Stomach (tissue), 4 donors: ENCODE data around the gene DNAJB1.

Experiments used
- POLR2A ChIP-seq, 4 donors: fragments of 450-650 bp; IDR thresholded peaks; one replicate each; pipeline ENCODE4 v1.6.1; 2016; ENCODE audit warnings: antibody characterized with exemption in 4 of 4, control low read depth in 2 of 4, mild to moderate bottlenecking in 1 of 4, moderate library complexity in 1 of 4
- TF ChIP-seq, protein P1 (sequence below), 7 experiments: fragments of 450-650 bp in 4 of 7; fragments of 200-600 bp in 3 of 7; sonication (generic) in 3 of 7; IDR thresholded peaks; one replicate each; pipeline ENCODE4 v1.5.1; 2016 to 2019; ENCODE audit warnings: antibody characterized with exemption in 7 of 7, control low read depth in 2 of 7, mild to moderate bottlenecking in 1 of 7

- TF ChIP-seq, protein P1, sequence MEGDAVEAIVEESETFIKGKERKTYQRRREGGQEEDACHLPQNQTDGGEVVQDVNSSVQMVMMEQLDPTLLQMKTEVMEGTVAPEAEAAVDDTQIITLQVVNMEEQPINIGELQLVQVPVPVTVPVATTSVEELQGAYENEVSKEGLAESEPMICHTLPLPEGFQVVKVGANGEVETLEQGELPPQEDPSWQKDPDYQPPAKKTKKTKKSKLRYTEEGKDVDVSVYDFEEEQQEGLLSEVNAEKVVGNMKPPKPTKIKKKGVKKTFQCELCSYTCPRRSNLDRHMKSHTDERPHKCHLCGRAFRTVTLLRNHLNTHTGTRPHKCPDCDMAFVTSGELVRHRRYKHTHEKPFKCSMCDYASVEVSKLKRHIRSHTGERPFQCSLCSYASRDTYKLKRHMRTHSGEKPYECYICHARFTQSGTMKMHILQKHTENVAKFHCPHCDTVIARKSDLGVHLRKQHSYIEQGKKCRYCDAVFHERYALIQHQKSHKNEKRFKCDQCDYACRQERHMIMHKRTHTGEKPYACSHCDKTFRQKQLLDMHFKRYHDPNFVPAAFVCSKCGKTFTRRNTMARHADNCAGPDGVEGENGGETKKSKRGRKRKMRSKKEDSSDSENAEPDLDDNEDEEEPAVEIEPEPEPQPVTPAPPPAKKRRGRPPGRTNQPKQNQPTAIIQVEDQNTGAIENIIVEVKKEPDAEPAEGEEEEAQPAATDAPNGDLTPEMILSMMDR (IDR thresholded peaks at IDR 0.05): no peak
- no peak for TF ChIP-seq POLR2A (IDR thresholded peaks at IDR 0.05)
Observed at GRCh38 chr19:14530005-14530348, 11.8 kb upstream of the DNAJB1 start.
